A549 (cell line): ENCODE results near the gene PTPRG. TPM values are rescaled to one million over a fixed set of nuclear protein-coding genes. Genes with fewer than 3 reads are reported as not detected.

Experiments used
- ATAC-seq, 2 experiments: fragments of 200-7000 bp in 1 of 2; fragments of >200 bp in 1 of 2; cut with Nextera tagmentation in 1 of 2; cut with Tn5 transposase in 1 of 2; 3 replicates each; pipeline versions ENCODE4 v1.8.0 to v1.9.1; 2018 to 2020; ENCODE audit warnings: mild to moderate bottlenecking in 1 of 2, moderate library complexity in 1 of 2
- CTCF ChIA-PET: fragments of 300-600 bp; sonication (Branson Sonifier 250); formaldehyde crosslinking; extraction: SDS; loops from one replicate; lab custom pipeline; 2021; ENCODE audit warnings: antibody characterized with exemption, inconsistent platforms; lab: Yijun Ruan, JAX
- POLR2A ChIA-PET: fragments of 350-600 bp; formaldehyde crosslinking; extraction: SDS; loops from one replicate; lab custom pipeline; 2021; ENCODE audit warnings: antibody characterized with exemption, inconsistent platforms; lab: Yijun Ruan, JAX
- DNase-seq, 2 experiments: peaks; one replicate each; pipeline versions ENCODE4 v3.0.0 to v3.0.0-alpha.2; 2011 to 2016; ENCODE audit warnings: low read depth in 1 of 2, low spot score in 1 of 2
- FAIRE-seq: peaks from 2 replicates; lab custom pipeline; 2011; peaks lifted over from hg19 to GRCh38; lab: Jason Lieb, UNC
- H3K27ac ChIP-seq, 2 experiments: fragments of >200 bp; sonication (Bioruptor Twin); formaldehyde crosslinking; 3 replicates each; pipeline ENCODE4 v1.5.1; 2016 to 2017
- H3K4me1 ChIP-seq: fragments of >200 bp; sonication (Bioruptor Twin); formaldehyde crosslinking; 3 replicates; pipeline ENCODE4 v1.6.1; 2016
- H3K4me2 ChIP-seq: fragments of >200 bp; sonication (Bioruptor Twin); formaldehyde crosslinking; 3 replicates; pipeline ENCODE4 v1.6.1; 2016
- H3K4me3 ChIP-seq: fragments of >200 bp; sonication (Bioruptor Twin); formaldehyde crosslinking; 3 replicates; pipeline ENCODE4 v1.5.1; 2016
- H3K9me3 ChIP-seq: fragments of >200 bp; sonication (Bioruptor Twin); formaldehyde crosslinking; 3 replicates; pipeline ENCODE4 v1.6.1; 2016
- BCL3 ChIP-seq: fragments of >200 bp; sonication (Bioruptor Twin); formaldehyde crosslinking; IDR thresholded peaks from 3 replicates; pipeline ENCODE4 v1.6.1; 2016
- BHLHE40 ChIP-seq: IDR thresholded peaks from 2 replicates; pipeline ENCODE4 v1.6.1; 2012; ENCODE audit warnings: low read depth, low read length, inconsistent platforms
- CEBPB ChIP-seq, 2 experiments: fragments of >200 bp in 1 of 2; sonication (Bioruptor Twin) in 1 of 2; formaldehyde crosslinking in 1 of 2; IDR thresholded peaks; 2 replicates each; pipeline ENCODE4 v1.6.1; 2012 to 2016
- CHD2 ChIP-seq: fragments of 150-350 bp; IDR thresholded peaks from 2 replicates; pipeline ENCODE4 v1.6.1; 2014; ENCODE audit warnings: low read length; ENCODE audit not compliant: partially characterized antibody
- CTCF ChIP-seq: fragments of >200 bp; sonication (Bioruptor Twin); formaldehyde crosslinking; IDR thresholded peaks from 3 replicates; pipeline ENCODE4 v1.5.1; 2016
- E2F6 ChIP-seq: IDR thresholded peaks from 2 replicates; pipeline ENCODE4 v1.6.1; 2012; ENCODE audit warnings: low read depth, borderline replicate concordance
- ELK1 ChIP-seq: fragments of 150-350 bp; IDR thresholded peaks from 2 replicates; pipeline ENCODE4 v1.6.1; 2014; ENCODE audit warnings: low read depth, mild to moderate bottlenecking, low read length
- FOSB ChIP-seq: fragments of 250-450 bp; sonication (Bioruptor Pico); IDR thresholded peaks from 2 replicates; pipeline ENCODE4 v1.5.0; 2020; ENCODE audit warnings: mild to moderate bottlenecking, moderate library complexity
- FOSL2 ChIP-seq, 2 experiments: fragments of 450-650 bp in 1 of 2; fragments of >200 bp in 1 of 2; sonication (Bioruptor Twin) in 1 of 2; formaldehyde crosslinking; IDR thresholded peaks; 2 replicates each; pipeline versions ENCODE4 v1.5.0 to v1.6.1; 2016 to 2020; ENCODE audit warnings: mild to moderate bottlenecking in 1 of 2, moderate library complexity in 1 of 2
- FOXS1 ChIP-seq: fragments of 250-450 bp; sonication (Bioruptor Pico); IDR thresholded peaks from 2 replicates; pipeline ENCODE4 v1.5.0; 2020; ENCODE audit warnings: mild to moderate bottlenecking, moderate library complexity
- GATA3 ChIP-seq: IDR thresholded peaks from 2 replicates; pipeline ENCODE4 v1.6.1; 2012; ENCODE audit warnings: borderline replicate concordance
- HES2 ChIP-seq: fragments of >200 bp; sonication (Bioruptor Twin); formaldehyde crosslinking; IDR thresholded peaks from 2 replicates; pipeline ENCODE4 v1.6.1; 2016
- HEYL ChIP-seq: fragments of 250-450 bp; sonication (Bioruptor Pico); IDR thresholded peaks from 2 replicates; pipeline ENCODE4 v1.8.0; 2021; ENCODE audit warnings: mild to moderate bottlenecking, moderate library complexity
- HMGXB4 ChIP-seq: fragments of 250-450 bp; sonication (Bioruptor Pico); IDR thresholded peaks from 2 replicates; pipeline ENCODE4 v1.5.0; 2021; ENCODE audit warnings: mild to moderate bottlenecking, moderate library complexity, borderline replicate concordance
- HOXB5 ChIP-seq: fragments of 250-450 bp; sonication (Bioruptor Pico); IDR thresholded peaks from 2 replicates; pipeline ENCODE4 v1.5.0; 2020; ENCODE audit warnings: mild to moderate bottlenecking, moderate library complexity
- JUN ChIP-seq, 2 experiments: fragments of >200 bp; sonication (Bioruptor Twin); formaldehyde crosslinking; IDR thresholded peaks; 2 replicates in 1 of 2; 3 replicates in 1 of 2; pipeline ENCODE4 v1.6.1; 2016 to 2017
- JUNB ChIP-seq: fragments of >200 bp; sonication (Bioruptor Twin); formaldehyde crosslinking; IDR thresholded peaks from 2 replicates; pipeline ENCODE4 v1.6.1; 2016
- MAX ChIP-seq: IDR thresholded peaks from 2 replicates; pipeline ENCODE4 v1.6.1; 2012
- PBX3 ChIP-seq: IDR thresholded peaks from 2 replicates; pipeline ENCODE4 v1.6.1; 2012
- POLR2A ChIP-seq: IDR thresholded peaks from 2 replicates; pipeline ENCODE4 v1.6.1; 2012; ENCODE audit warnings: mild to moderate bottlenecking, low read length
- RCOR1 ChIP-seq: fragments of 150-350 bp; IDR thresholded peaks from 2 replicates; pipeline ENCODE4 v1.6.1; 2014; ENCODE audit warnings: antibody characterized with exemption, low read length, low read depth
- REST ChIP-seq: fragments of 200-600 bp; sonication (generic); IDR thresholded peaks from 2 replicates; pipeline ENCODE4 v1.6.1; 2016; ENCODE audit warnings: antibody characterized with exemption, mild to moderate bottlenecking, moderate library complexity
- RFX5 ChIP-seq: fragments of 450-650 bp; IDR thresholded peaks from 2 replicates; pipeline ENCODE4 v1.7.1; 2014; ENCODE audit warnings: antibody characterized with exemption, mild to moderate bottlenecking, moderate library complexity
- TFCP2L1 ChIP-seq: fragments of 250-450 bp; sonication (Bioruptor Pico); IDR thresholded peaks from 2 replicates; pipeline ENCODE4 v1.5.0; 2021; ENCODE audit warnings: mild to moderate bottlenecking
- ZSCAN20 ChIP-seq: fragments of 250-450 bp; sonication (Bioruptor Pico); IDR thresholded peaks from 2 replicates; pipeline ENCODE4 v1.8.0; 2022; ENCODE audit warnings: mild to moderate bottlenecking, moderate library complexity
- WGBS: methylation state at CpG from one replicate; pipeline ENCODE4 v1.1.6; 2017; ENCODE audit errors: missing lambda C conversion rate; 5-methylcytosine and 5-hydroxymethylcytosine counted together
- polyA plus RNA-seq, 4 experiments: library from polyadenylated mRNA; depleted of rRNA in 3 of 4; stranded (reverse); fragments of >200 nt; fragmentation: RNase III in 1 of 4; extraction: RNeasy Plus Mini Kit Qiagen cat#74134 plus additional on column Dnase treatment in 1 of 4; gene quantifications; 2 replicates in 3 of 4; 3 replicates in 1 of 4; pipeline ENCODE4 v1.2.3, GENCODE V29; 2011 to 2017

The PTPRG gene
- polyA plus RNA-seq, 2 of the 4 experiments (the other 2 are of a cell fraction): 4.5 to 4.8 TPM

- DNase-seq (no peak), FAIRE-seq (no peak), ATAC-seq (no peak)
- Histone ChIP-seq H3K4me2 (no peak overlapping the region), H3K4me3 (no peak overlapping the region), H3K27ac (no peak overlapping the region), H3K4me1 (no peaks in the 10 kb centered on the region), H3K9me3 (no peaks in the 10 kb centered on the region)
- ChIA-PET CTCF (no interaction called here), POLR2A (no interaction called here)
- 8% methylated on average over 3 of the region's 3 CpGs for WGBS
- TF ChIP-seq HEYL (CRISPR knock-in tag) (no peak), BHLHE40 (no peak), FOSL2 (IDR thresholded peaks at IDR 0.05) (no peak), FOSL2 (CRISPR knock-in tag; IDR thresholded peaks at IDR 0.05) (no peak), E2F6 (no peak), TFCP2L1 (CRISPR knock-in tag) (no peak), RFX5 (no peak), REST (no peak)
These were observed 556.7 kb downstream of the PTPRG start for GRCh38 chr3:62117903-62118548.

GRCh38 chr3:62119139-62119538 lies 557.8 kb downstream of the PTPRG start:
- no peaks in the 10 kb centered on the region for H3K9me3 ChIP-seq
- FAIRE-seq: no peak
- H3K4me1 ChIP-seq: no peaks in the 10 kb centered on the region
- no peak for DNase-seq
- POLR2A ChIA-PET: no interaction called here
- WGBS: 81% methylated on average over 3 of the region's 4 CpGs
- ATAC-seq: no peak
- no peak overlapping the region for H3K27ac ChIP-seq
- CTCF ChIA-PET: interaction anchor here (0.8 kb wide), 1 partner anchor 27 kb away, joined by 3 read pairs; no protein-coding TSS in a partner anchor
- H3K4me2 ChIP-seq: no peak overlapping the region
- H3K4me3 ChIP-seq: no peak overlapping the region
- TF ChIP-seq FOXS1 (no peak), HMGXB4 (CRISPR knock-in tag) (no peak), MAX (no peak), FOSB (CRISPR knock-in tag) (no peak), JUN (IDR thresholded peaks at IDR 0.05) (no peak), ELK1 (no peak), CTCF (no peak), HES2 (no peak), HOXB5 (CRISPR knock-in tag) (no peak), GATA3 (no peak), BCL3 (no peak), CHD2 (no peak), ZSCAN20 (no peak), RCOR1 (no peak), POLR2A (no peak), CEBPB (IDR thresholded peaks at IDR 0.05) (no peak), PBX3 (no peak), JUNB (no peak)
